Neural progenitor cell (in vitro differentiated cells): Measurements from ENCODE around the gene STX11. TPM values are rescaled to one million over a fixed set of nuclear protein-coding genes. Genes with fewer than 3 reads are reported as not detected.
A peak's percentile ranks its signal among the peaks of the same experiment; 100 is the strongest.

Experiments used
- DNase-seq: peaks from one replicate; pipeline ENCODE4 v3.0.0-alpha.2; 2016; ENCODE audit warnings: low spot score
- H2AFZ ChIP-seq: fragments of 200-600 bp; sonication (generic); replicated peaks from 2 replicates; pipeline ENCODE4 v1.6.1; 2016; ENCODE audit warnings: antibody characterized with exemption
- H3F3A ChIP-seq: fragments of 200-600 bp; sonication (generic); 2 replicates; pipeline ENCODE4 v1.6.1; 2016; ENCODE audit warnings: antibody characterized with exemption, low read depth
- H3K27ac ChIP-seq: fragments of 200-600 bp; sonication (generic); 2 replicates; pipeline ENCODE4 v1.5.1; 2016; ENCODE audit warnings: mild to moderate bottlenecking
- H3K27me3 ChIP-seq: fragments of 200-600 bp; sonication (generic); 2 replicates; pipeline ENCODE4 v1.6.1; 2016; ENCODE audit warnings: mild to moderate bottlenecking, moderate library complexity
- H3K36me3 ChIP-seq: fragments of 200-600 bp; sonication (generic); 2 replicates; pipeline ENCODE4 v1.5.1; 2016
- H3K4me1 ChIP-seq: fragments of 200-600 bp; sonication (generic); 2 replicates; pipeline ENCODE4 v1.6.1; 2016; ENCODE audit warnings: mixed run types
- H3K4me2 ChIP-seq: fragments of 200-600 bp; sonication (generic); 2 replicates; pipeline ENCODE4 v1.6.1; 2016
- H3K4me3 ChIP-seq: fragments of 200-600 bp; sonication (generic); 2 replicates; pipeline ENCODE4 v1.5.1; 2016
- H3K79me2 ChIP-seq: fragments of 200-600 bp; sonication (generic); 2 replicates; pipeline ENCODE4 v1.6.1; 2016; ENCODE audit warnings: low read depth
- H3K9ac ChIP-seq: fragments of 200-600 bp; sonication (generic); 2 replicates; pipeline ENCODE4 v1.6.1; 2016
- H3K9me3 ChIP-seq: fragments of 200-600 bp; sonication (generic); 2 replicates; pipeline ENCODE4 v1.5.1; 2016; ENCODE audit warnings: low read depth
- H4K20me1 ChIP-seq: fragments of 200-600 bp; sonication (generic); 2 replicates; pipeline ENCODE4 v1.6.1; 2016; ENCODE audit warnings: low read depth
- H3K27ac Mint-ChIP-seq: 3 replicates; pipeline ENCODE4 v1.8.0; 2021; ENCODE audit warnings: mixed read lengths
- H3K27me3 Mint-ChIP-seq: 2 replicates; pipeline ENCODE4 v1.8.0; 2022; ENCODE audit warnings: low read depth, mild to moderate bottlenecking, inconsistent platforms, moderate library complexity, mixed read lengths; ENCODE audit not compliant: insufficient read depth
- H3K36me3 Mint-ChIP-seq: 3 replicates; pipeline ENCODE4 v1.8.0; 2021; ENCODE audit warnings: mixed read lengths
- H3K4me1 Mint-ChIP-seq: 3 replicates; pipeline ENCODE4 v1.8.0; 2021; ENCODE audit warnings: mixed read lengths
- H3K4me3 Mint-ChIP-seq: 3 replicates; pipeline ENCODE4 v1.8.0; 2021; ENCODE audit warnings: mild to moderate bottlenecking, moderate library complexity, mixed read lengths
- H3K9me3 Mint-ChIP-seq: 3 replicates; pipeline ENCODE4 v1.8.0; 2020; ENCODE audit warnings: mixed read lengths
- EZH2 ChIP-seq: fragments of 200-600 bp; sonication (generic); IDR thresholded peaks from 2 replicates; pipeline ENCODE4 v1.6.1; 2017; ENCODE audit warnings: antibody characterized with exemption, mild to moderate bottlenecking, moderate library complexity
- EZH2phosphoT487 ChIP-seq: fragments of 200-600 bp; sonication (generic); IDR thresholded peaks from 2 replicates; pipeline ENCODE4 v1.6.1; 2017; ENCODE audit warnings: antibody characterized with exemption
- total RNA-seq: library from RNA; depleted of rRNA; stranded (reverse); fragments of >200 nt; gene quantifications from 2 replicates; pipeline ENCODE4 v1.2.3, GENCODE V29; 2015; ENCODE audit warnings: low replicate concordance
- TF ChIP-seq, protein P1 (sequence below): fragments of 200-600 bp; sonication (generic); IDR thresholded peaks from 2 replicates; pipeline ENCODE4 v1.5.1; 2017; ENCODE audit warnings: antibody characterized with exemption, mild to moderate bottlenecking

STX11 gene
- 0.06 TPM in 1 of 2 replicates, not detected in the other for total RNA-seq

DNA sequence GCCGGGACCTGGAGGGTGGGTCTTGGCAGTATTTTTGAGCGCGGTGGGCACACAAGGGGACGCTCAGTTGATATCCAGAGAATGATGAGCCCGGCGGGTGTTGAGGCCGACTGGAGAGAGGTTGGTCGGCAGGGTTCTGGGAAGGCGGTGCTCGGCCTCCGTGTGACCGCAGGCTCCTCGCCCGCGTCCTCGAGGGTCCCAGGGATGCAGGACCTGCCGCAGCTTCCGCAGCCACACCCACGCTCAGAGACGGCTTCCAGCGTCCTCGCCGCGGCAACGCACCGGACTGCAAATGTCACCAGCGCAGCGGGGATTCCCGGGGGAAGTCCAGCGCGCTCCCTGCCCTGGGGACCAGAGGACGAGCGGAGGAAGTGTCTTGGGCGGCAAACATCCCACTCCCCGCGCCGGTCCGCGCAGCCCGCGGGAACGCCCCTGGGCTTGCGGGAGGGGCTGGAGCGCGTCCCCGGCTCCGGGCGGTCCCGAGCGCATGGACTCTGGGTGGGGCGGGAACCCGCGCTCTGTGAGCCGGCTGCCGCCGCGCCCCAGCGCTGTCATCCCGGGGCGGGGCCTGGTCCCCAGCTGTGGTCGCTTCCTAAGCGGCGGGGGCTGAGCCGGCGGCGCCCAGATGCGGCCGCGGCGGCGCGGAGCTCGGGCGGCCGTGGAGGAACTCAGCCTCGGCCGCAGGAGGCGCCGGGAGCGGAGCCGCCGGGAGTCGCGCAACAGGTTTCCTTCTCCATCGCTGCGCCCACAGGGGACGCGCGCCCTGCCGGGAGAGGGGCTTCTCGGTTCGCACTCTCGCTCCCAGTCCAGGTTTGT is at the start of gene STX11:
Gene STX11 (plus strand): TSS at position 624 of the 816 bp plus-strand sequence. CDS start 36,111 bp downstream, outside the sequence.
- Histone ChIP-seq H3K4me1 (peaks cover 5% of the 10 kb centered on the region), H3K79me2 (no peaks in the 10 kb centered on the region), H3F3A (no peaks in the 10 kb centered on the region), H3K4me2 (peak within 1 kb of the TSS; percentile 80), H3K9ac (no peak within 1 kb of the TSS), H2AFZ (peak within 1 kb of the TSS; percentile 78), H3K9me3 (no peaks in the 10 kb centered on the region), H3K27ac (no peak within 1 kb of the TSS), H3K36me3 (no peaks in the 10 kb centered on the region), H3K27me3 (peaks cover 76% of the 10 kb centered on the region), H3K4me3 (peak within 1 kb of the TSS; percentile 70), H4K20me1 (no peaks in the 10 kb centered on the region)
- Mint-ChIP-seq H3K9me3 (no peaks in the 10 kb centered on the region), H3K4me3 (peak within 1 kb of the TSS; percentile 89), H3K4me1 (peaks cover 7% of the 10 kb centered on the region), H3K27ac (no peak within 1 kb of the TSS), H3K36me3 (no peaks in the 10 kb centered on the region), H3K27me3 (peaks cover 42% of the 10 kb centered on the region)
- TF ChIP-seq, protein P1, sequence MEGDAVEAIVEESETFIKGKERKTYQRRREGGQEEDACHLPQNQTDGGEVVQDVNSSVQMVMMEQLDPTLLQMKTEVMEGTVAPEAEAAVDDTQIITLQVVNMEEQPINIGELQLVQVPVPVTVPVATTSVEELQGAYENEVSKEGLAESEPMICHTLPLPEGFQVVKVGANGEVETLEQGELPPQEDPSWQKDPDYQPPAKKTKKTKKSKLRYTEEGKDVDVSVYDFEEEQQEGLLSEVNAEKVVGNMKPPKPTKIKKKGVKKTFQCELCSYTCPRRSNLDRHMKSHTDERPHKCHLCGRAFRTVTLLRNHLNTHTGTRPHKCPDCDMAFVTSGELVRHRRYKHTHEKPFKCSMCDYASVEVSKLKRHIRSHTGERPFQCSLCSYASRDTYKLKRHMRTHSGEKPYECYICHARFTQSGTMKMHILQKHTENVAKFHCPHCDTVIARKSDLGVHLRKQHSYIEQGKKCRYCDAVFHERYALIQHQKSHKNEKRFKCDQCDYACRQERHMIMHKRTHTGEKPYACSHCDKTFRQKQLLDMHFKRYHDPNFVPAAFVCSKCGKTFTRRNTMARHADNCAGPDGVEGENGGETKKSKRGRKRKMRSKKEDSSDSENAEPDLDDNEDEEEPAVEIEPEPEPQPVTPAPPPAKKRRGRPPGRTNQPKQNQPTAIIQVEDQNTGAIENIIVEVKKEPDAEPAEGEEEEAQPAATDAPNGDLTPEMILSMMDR = no peak
- peak; percentile 75 for TF ChIP-seq EZH2
- TF ChIP-seq EZH2phosphoT487 = peak; percentile 62
- DNase-seq = peak; percentile 82

DNA sequence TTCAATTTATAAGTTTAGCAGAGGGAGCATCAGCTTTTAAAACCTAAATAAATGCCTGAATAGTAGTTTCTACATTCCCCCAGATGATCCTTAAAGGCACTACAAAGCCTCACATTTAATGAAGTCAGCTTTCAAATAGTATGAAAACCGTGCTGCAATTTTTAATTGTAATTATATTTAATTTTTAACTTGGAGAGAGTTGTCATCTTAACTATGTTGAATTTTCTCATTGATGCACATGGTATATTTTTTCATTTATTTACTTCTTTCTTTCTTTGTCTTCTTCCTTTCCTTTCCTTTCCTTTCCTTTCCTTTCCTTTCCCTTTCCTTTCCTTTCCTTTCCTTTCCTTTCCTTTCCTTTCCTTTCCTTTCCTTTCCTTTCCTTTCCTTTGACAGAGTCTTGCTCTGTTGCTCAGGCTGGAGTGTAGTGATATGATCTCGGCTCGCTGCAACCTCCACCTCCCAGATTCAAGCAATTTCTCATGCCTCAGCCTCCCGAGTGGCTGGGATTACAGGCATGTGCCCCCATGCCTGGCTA is 47.2 kb upstream of the STX11 start:
- no peak for DNase-seq
- Histone ChIP-seq H3K36me3 (no peaks in the 10 kb centered on the region), H3K27me3 (peaks cover 5% of the 10 kb centered on the region), H3K4me3 (no peak overlapping the region), H3K27ac (no peak overlapping the region), H3K79me2 (no peaks in the 10 kb centered on the region), H2AFZ (no peak overlapping the region), H4K20me1 (no peaks in the 10 kb centered on the region), H3K9ac (no peak overlapping the region), H3K9me3 (no peaks in the 10 kb centered on the region), H3K4me1 (no peaks in the 10 kb centered on the region), H3K4me2 (no peak overlapping the region), H3F3A (no peaks in the 10 kb centered on the region)
- no peaks in the 10 kb centered on the region for H3K4me1 Mint-ChIP-seq
- TF ChIP-seq EZH2 (no peak), EZH2phosphoT487 (no peak)
- TF ChIP-seq, protein P1 = no peak
- no peak overlapping the region for H3K4me3 Mint-ChIP-seq
- H3K36me3 Mint-ChIP-seq = no peaks in the 10 kb centered on the region
- peaks cover 2% of the 10 kb centered on the region for H3K27me3 Mint-ChIP-seq
- H3K9me3 Mint-ChIP-seq = no peaks in the 10 kb centered on the region
- H3K27ac Mint-ChIP-seq = no peak overlapping the region

- H3K9ac ChIP-seq = no peak overlapping the region
- Mint-ChIP-seq H3K4me1 (no peaks in the 10 kb centered on the region), H3K27ac (no peak overlapping the region), H3K27me3 (peaks cover 2% of the 10 kb centered on the region), H3K4me3 (no peak overlapping the region), H3K36me3 (no peaks in the 10 kb centered on the region), H3K9me3 (no peaks in the 10 kb centered on the region)
- H2AFZ ChIP-seq = no peak overlapping the region
- H3F3A ChIP-seq = no peaks in the 10 kb centered on the region
- no peaks in the 10 kb centered on the region for H3K9me3 ChIP-seq
- H3K4me1 ChIP-seq = no peaks in the 10 kb centered on the region
- DNase-seq = no peak
- H3K4me3 ChIP-seq = no peak overlapping the region
- no peak overlapping the region for H3K27ac ChIP-seq
- H3K4me2 ChIP-seq = no peak overlapping the region
- H4K20me1 ChIP-seq = no peaks in the 10 kb centered on the region
- H3K79me2 ChIP-seq = no peaks in the 10 kb centered on the region
- no peak for TF ChIP-seq EZH2phosphoT487
- no peaks in the 10 kb centered on the region for H3K36me3 ChIP-seq
- H3K27me3 ChIP-seq = no peaks in the 10 kb centered on the region
These were observed 45.8 kb upstream of the STX11 start for GRCh38 chr6:144104488-144104887.
